Osteoblast (primary cell): ENCODE measurements around the gene CARNS1. TPM values are rescaled to one million over a fixed set of nuclear protein-coding genes. Genes with fewer than 3 reads are reported as not detected.
"Not testable (repeated sequence)": the region's sequence is repeated elsewhere in the genome, so short reads cannot be mapped to it uniquely, and the experiment has no call there.

Experiments
- DNase-seq: peaks from one replicate; pipeline ENCODE4 v3.0.0; 2011; ENCODE audit warnings: low spot score, mixed read lengths; ENCODE audit not compliant: insufficient read length; ENCODE audit errors: missing footprints
- H2AFZ ChIP-seq: 2 replicates; pipeline ENCODE4 v1.6.0; 2011; ENCODE audit warnings: mild to moderate bottlenecking, low read length
- H3K27ac ChIP-seq: 2 replicates; pipeline ENCODE4 v1.5.1; 2011; ENCODE audit warnings: mild to moderate bottlenecking, low read depth, low read length, moderate library complexity
- H3K27me3 ChIP-seq: 2 replicates; pipeline ENCODE4 v1.6.0; 2012; ENCODE audit warnings: mild to moderate bottlenecking, control low read depth, inconsistent platforms, low read length, moderate library complexity; ENCODE audit not compliant: insufficient read depth
- H3K36me3 ChIP-seq: 2 replicates; pipeline ENCODE4 v1.5.1; 2011; ENCODE audit warnings: mild to moderate bottlenecking, low read length, control low read depth, moderate library complexity; ENCODE audit not compliant: insufficient read depth
- H3K4me1 ChIP-seq: 2 replicates; pipeline ENCODE4 v1.5.1; 2011; ENCODE audit warnings: mild to moderate bottlenecking, low read length, control low read depth, moderate library complexity; ENCODE audit not compliant: insufficient read depth
- H3K4me2 ChIP-seq: 2 replicates; pipeline ENCODE4 v1.6.0; 2011; ENCODE audit warnings: mild to moderate bottlenecking, low read length; ENCODE audit not compliant: insufficient read depth
- H3K4me3 ChIP-seq: fragments of 200-600 bp; sonication (generic); 3 replicates; pipeline ENCODE4 v1.5.1; 2012; ENCODE audit warnings: mild to moderate bottlenecking, low read length, inconsistent platforms; ENCODE audit not compliant: insufficient read depth
- H3K79me2 ChIP-seq: 2 replicates; pipeline ENCODE4 v1.6.0; 2012; ENCODE audit warnings: mild to moderate bottlenecking, low read length, control low read depth, inconsistent platforms; ENCODE audit not compliant: insufficient read depth
- H3K9me3 ChIP-seq: 2 replicates; pipeline ENCODE4 v1.5.1; 2011; ENCODE audit warnings: low read depth, low read length, control low read depth
- H4K20me1 ChIP-seq: 2 replicates; pipeline ENCODE4 v1.6.0; 2012; ENCODE audit warnings: mild to moderate bottlenecking, low read length, control low read depth; ENCODE audit not compliant: insufficient read depth
- total RNA-seq: library from RNA; depleted of rRNA; stranded (reverse); fragments of >200 nt; gene quantifications from 2 replicates; pipeline ENCODE4 v1.2.3, GENCODE V29; 2012
- TF ChIP-seq, protein P1 (sequence below): IDR thresholded peaks from 2 replicates; pipeline ENCODE4 v1.5.1; 2011; ENCODE audit warnings: mild to moderate bottlenecking, low read depth, low read length, moderate library complexity; ENCODE audit errors: extremely low read depth

CARNS1 gene
- total RNA-seq, 1 donor = under 0.01 TPM

DNA sequence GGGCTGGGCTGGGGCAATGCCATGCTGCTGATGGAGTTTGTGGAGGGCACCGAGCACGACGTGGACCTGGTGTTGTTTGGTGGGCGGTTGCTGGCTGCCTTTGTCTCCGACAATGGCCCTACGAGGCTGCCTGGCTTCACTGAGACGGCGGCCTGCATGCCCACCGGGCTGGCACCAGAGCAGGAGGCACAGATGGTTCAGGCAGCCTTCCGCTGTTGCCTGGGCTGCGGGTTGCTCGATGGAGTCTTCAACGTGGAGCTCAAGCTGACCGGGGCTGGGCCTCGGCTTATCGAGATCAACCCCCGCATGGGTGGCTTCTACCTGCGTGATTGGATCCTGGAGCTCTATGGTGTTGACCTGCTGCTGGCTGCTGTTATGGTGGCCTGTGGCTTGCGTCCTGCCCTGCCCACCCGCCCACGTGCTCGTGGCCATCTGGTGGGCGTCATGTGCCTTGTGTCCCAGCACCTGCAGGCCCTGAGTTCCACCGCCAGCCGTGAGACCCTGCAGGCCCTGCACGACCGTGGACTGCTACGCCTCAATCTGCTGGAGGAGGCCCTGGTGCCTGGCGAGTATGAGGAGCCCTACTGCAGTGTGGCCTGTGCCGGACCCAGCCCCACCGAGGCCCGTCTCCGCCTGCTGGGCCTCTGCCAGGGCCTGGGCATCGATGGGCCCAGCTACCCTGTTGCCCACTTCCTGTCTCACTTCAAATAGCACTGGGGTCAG is 8.6 kb downstream of the CARNS1 start:
- H3K4me3 ChIP-seq = no peak overlapping the region
- H3K79me2 ChIP-seq = peaks cover 8% of the 10 kb centered on the region
- H3K36me3 ChIP-seq = no peaks in the 10 kb centered on the region
- no peaks in the 10 kb centered on the region for H4K20me1 ChIP-seq
- H3K4me1 ChIP-seq = peaks cover 7% of the 10 kb centered on the region
- H3K9me3 ChIP-seq = no peaks in the 10 kb centered on the region
- no peak for DNase-seq
- no peak overlapping the region for H2AFZ ChIP-seq
- TF ChIP-seq, protein P1, sequence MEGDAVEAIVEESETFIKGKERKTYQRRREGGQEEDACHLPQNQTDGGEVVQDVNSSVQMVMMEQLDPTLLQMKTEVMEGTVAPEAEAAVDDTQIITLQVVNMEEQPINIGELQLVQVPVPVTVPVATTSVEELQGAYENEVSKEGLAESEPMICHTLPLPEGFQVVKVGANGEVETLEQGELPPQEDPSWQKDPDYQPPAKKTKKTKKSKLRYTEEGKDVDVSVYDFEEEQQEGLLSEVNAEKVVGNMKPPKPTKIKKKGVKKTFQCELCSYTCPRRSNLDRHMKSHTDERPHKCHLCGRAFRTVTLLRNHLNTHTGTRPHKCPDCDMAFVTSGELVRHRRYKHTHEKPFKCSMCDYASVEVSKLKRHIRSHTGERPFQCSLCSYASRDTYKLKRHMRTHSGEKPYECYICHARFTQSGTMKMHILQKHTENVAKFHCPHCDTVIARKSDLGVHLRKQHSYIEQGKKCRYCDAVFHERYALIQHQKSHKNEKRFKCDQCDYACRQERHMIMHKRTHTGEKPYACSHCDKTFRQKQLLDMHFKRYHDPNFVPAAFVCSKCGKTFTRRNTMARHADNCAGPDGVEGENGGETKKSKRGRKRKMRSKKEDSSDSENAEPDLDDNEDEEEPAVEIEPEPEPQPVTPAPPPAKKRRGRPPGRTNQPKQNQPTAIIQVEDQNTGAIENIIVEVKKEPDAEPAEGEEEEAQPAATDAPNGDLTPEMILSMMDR = no peak
- no peak overlapping the region for H3K27ac ChIP-seq
- H3K27me3 ChIP-seq = no peaks in the 10 kb centered on the region
- H3K4me2 ChIP-seq = no peak overlapping the region

DNA sequence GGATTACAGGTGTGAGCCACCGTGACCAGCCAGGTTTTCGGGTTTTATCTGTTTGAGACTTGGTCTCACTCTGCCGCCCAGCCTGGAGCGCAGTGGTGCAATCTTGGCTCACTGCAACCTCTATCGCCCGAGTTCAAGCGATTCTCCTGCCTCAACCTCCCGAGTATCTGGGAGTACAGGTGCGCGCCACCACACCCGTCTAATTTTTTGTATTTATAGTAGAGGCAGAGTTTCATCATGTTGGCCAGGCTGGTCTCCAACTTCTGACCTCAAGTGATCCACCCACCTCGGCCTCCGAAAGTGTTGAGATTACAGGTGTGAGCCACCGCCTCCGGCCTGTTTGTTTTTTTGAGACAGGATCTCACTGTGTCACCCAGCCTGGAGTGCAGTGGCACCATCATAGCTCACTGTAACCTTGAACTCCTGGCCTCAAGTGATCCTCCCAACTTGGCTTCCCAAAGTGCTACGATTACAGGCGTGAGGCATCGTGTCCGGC is 11.9 kb downstream of the CARNS1 start:
- not testable (repeated sequence) for H3K27me3 ChIP-seq, DNase-seq, H3K9me3 ChIP-seq, H4K20me1 ChIP-seq
- Histone ChIP-seq H3K4me1 (peaks cover 12% of the 10 kb centered on the region), H3K27ac (peak overlapping the region; percentile 84), H3K79me2 (peaks cover 25% of the 10 kb centered on the region), H3K4me2 (peak overlapping the region; percentile 87), H3K4me3 (peak overlapping the region; percentile 79), H3K36me3 (peaks cover 23% of the 10 kb centered on the region), H2AFZ (peak overlapping the region; percentile 90)

DNA sequence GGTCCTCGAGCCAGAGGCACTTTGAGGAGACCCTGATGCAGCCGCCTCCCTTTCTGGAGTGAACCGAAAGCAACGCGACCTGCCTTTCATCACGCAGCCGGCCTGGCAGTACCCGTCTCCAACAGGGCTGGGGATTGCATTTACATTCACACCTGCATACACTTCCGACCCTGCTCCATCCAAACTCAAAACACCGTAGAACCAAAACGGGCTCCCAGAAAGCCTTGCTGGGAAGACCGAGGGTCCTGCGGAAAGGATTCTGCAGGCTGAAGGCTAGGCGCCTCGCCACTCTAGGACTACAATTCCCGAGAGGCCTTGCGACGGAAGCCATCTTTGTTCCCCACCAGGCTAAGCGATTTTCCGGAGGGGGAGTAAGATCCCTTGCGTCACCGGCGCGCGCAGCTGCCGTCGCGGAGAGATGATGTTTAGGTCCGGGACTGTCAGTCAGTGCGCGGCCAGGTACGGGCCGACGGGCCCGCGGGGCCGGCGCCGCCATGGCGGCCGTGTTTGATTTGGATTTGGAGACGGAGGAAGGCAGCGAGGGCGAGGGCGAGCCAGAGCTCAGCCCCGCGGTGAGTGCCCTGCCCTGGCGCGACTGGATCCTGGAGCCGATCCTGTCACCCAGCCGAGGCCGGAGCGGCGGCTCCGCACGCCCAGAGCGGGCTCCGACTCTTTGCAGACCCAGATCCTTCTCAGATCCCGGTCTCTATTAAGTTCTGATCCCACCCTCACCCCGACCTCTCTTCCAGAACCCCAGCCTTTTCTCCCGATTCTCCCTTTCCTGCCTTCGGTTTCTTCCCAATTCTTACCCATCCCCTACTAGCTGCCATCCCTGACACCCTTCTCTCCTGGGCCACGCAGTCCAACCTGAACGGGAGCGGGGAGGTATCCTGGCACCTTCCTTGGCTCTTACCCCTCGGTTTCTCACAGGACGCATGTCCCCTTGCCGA is 12.8 kb downstream of the CARNS1 start, which contains the start of gene RPS6KB2:
Gene RPS6KB2 (plus strand): TSS at position 443 of the 950 bp plus-strand sequence. CDS start 52 bp downstream, at position 495.
- Histone ChIP-seq H3K4me2 (peak within 1 kb of the TSS; percentile 87), H3K27ac (peak within 1 kb of the TSS; percentile 84), H3K9me3 (no peaks in the 10 kb centered on the region), H3K36me3 (peaks cover 31% of the 10 kb centered on the region), H3K79me2 (peaks cover 25% of the 10 kb centered on the region), H3K4me3 (peak within 1 kb of the TSS; percentile 79), H3K27me3 (no peaks in the 10 kb centered on the region), H3K4me1 (peaks cover 12% of the 10 kb centered on the region), H2AFZ (peak within 1 kb of the TSS; percentile 90), H4K20me1 (no peaks in the 10 kb centered on the region)
- TF ChIP-seq, protein P1 = no peak
- DNase-seq = peak; percentile 100

GRCh38 chr11:67429038-67429668 is 13.7 kb downstream of the CARNS1 start:
- H3K79me2 ChIP-seq = peaks cover 25% of the 10 kb centered on the region
- H2AFZ ChIP-seq = no peak overlapping the region
- peaks cover 12% of the 10 kb centered on the region for H3K4me1 ChIP-seq
- no peaks in the 10 kb centered on the region for H3K27me3 ChIP-seq
- TF ChIP-seq, protein P1 = no peak
- H3K4me3 ChIP-seq = peak overlapping the region; percentile 79
- H3K27ac ChIP-seq = peak overlapping the region; percentile 84
- DNase-seq = no peak
- peaks cover 34% of the 10 kb centered on the region for H3K36me3 ChIP-seq
- peak overlapping the region; percentile 87 for H3K4me2 ChIP-seq
- H3K9me3 ChIP-seq = no peaks in the 10 kb centered on the region
- H4K20me1 ChIP-seq = no peaks in the 10 kb centered on the region
